ENCODE data around the gene ATG7.

GRCh38 chr3:11271986-11272904 is at the start of gene ATG7:
- peak; percentile 83 to 87 for TF ChIP-seq POLR2A (IDR thresholded peaks at IDR 0.05)
- TF ChIP-seq CTCF (IDR thresholded peaks at IDR 0.05) = peak in 2 of 4 experiments; percentile 50 to 53

Data from uterus (tissue), 2 donors.